GM08714 (cell line): Measurements from ENCODE around the gene ARHGDIA.
"Not testable (repeated sequence)": the region's sequence is repeated elsewhere in the genome, so short reads cannot be mapped to it uniquely, and the experiment has no call there.

Experiments used
- H3K4me3 ChIP-seq: fragments of 200-500 bp; sonication (Bioruptor generic); 2 replicates; pipeline ENCODE4 v1.5.1; 2014; ENCODE audit warnings: mild to moderate bottlenecking, low read length, inconsistent platforms
- ZNF274 ChIP-seq: IDR thresholded peaks from 2 replicates; pipeline ENCODE4 v1.6.1; 2012; ENCODE audit warnings: mild to moderate bottlenecking, low read depth, low read length

The ARHGDIA gene

GRCh38 chr17:81842378-81842724 lies 28.8 kb downstream of the ARHGDIA start:
- no peak overlapping the region for H3K4me3 ChIP-seq
- TF ChIP-seq ZNF274 = no peak

GRCh38 chr17:81841866-81842265 lies 29.3 kb downstream of the ARHGDIA start:
- H3K4me3 ChIP-seq = no peak overlapping the region
- TF ChIP-seq ZNF274 = no peak

- no peak overlapping the region for H3K4me3 ChIP-seq
- TF ChIP-seq ZNF274 = no peak
Measured at GRCh38 chr17:81840826-81841778, 30.0 kb downstream of the ARHGDIA start.

- H3K4me3 ChIP-seq = not testable (repeated sequence)
Measured at GRCh38 chr17:81840059-81840458, 31.1 kb downstream of the ARHGDIA start.

- no peak overlapping the region for H3K4me3 ChIP-seq
- TF ChIP-seq ZNF274 = no peak
Measured at GRCh38 chr17:81839301-81839700, 31.8 kb downstream of the ARHGDIA start.

- TF ChIP-seq ZNF274 = no peak
- H3K4me3 ChIP-seq = no peak overlapping the region
Measured at GRCh38 chr17:81838753-81839255, 32.3 kb downstream of the ARHGDIA start.

- TF ChIP-seq ZNF274 = no peak
- H3K4me3 ChIP-seq = no peak overlapping the region
Measured at GRCh38 chr17:81837641-81838040, 33.5 kb downstream of the ARHGDIA start.

GRCh38 chr17:81834831-81835267 lies 36.3 kb downstream of the ARHGDIA start, which contains the start of gene PPP1R27:
PPP1R27 (minus strand) TSS chr17:81835050; CDS start chr17:81834953, 97 bp downstream.
- H3K4me3 ChIP-seq = peak within 1 kb of the TSS; percentile 92
- TF ChIP-seq ZNF274 = no peak

- TF ChIP-seq ZNF274 = no peak
- peak overlapping the region; percentile 92 for H3K4me3 ChIP-seq
Measured at GRCh38 chr17:81833921-81834830, 37.0 kb downstream of the ARHGDIA start.

- peak within 1 kb of the TSS; percentile 95 for H3K4me3 ChIP-seq
- TF ChIP-seq ZNF274 = no peak
Measured at GRCh38 chr17:81833160-81833920, 37.8 kb downstream of the ARHGDIA start, which contains the start of gene MCRIP1. MCRIP1 (minus strand) TSS chr17:81833291; CDS start chr17:81824506, 8,785 bp downstream.

GRCh38 chr17:81832608-81833159 lies 38.5 kb downstream of the ARHGDIA start:
- TF ChIP-seq ZNF274 = no peak
- H3K4me3 ChIP-seq = peak overlapping the region; percentile 95

GRCh38 chr17:81831957-81832607 lies 39.1 kb downstream of the ARHGDIA start:
- TF ChIP-seq ZNF274 = no peak
- H3K4me3 ChIP-seq = peak overlapping the region; percentile 95

GRCh38 chr17:81831563-81831956 lies 39.6 kb downstream of the ARHGDIA start:
- H3K4me3 ChIP-seq = peak overlapping the region; percentile 95; the same call in 1 of the 2 replicates
- no peak for TF ChIP-seq ZNF274

GRCh38 chr17:81829858-81830257 lies 41.3 kb downstream of the ARHGDIA start:
- TF ChIP-seq ZNF274 = no peak
- no peak overlapping the region for H3K4me3 ChIP-seq
